Erythroblast (primary cell): Measurements from ENCODE around the gene TBC1D16.

ENCODE experiments used
- GATA1 ChIP-seq: IDR thresholded peaks from 2 replicates; pipeline ENCODE4 v1.6.1; 2011; ENCODE audit warnings: low read depth, mild to moderate bottlenecking, control low read depth, low read length, moderate library complexity
- POLR2A ChIP-seq: IDR thresholded peaks from 2 replicates; pipeline ENCODE4 v1.6.1; 2011; ENCODE audit warnings: mild to moderate bottlenecking, low read length

DNA sequence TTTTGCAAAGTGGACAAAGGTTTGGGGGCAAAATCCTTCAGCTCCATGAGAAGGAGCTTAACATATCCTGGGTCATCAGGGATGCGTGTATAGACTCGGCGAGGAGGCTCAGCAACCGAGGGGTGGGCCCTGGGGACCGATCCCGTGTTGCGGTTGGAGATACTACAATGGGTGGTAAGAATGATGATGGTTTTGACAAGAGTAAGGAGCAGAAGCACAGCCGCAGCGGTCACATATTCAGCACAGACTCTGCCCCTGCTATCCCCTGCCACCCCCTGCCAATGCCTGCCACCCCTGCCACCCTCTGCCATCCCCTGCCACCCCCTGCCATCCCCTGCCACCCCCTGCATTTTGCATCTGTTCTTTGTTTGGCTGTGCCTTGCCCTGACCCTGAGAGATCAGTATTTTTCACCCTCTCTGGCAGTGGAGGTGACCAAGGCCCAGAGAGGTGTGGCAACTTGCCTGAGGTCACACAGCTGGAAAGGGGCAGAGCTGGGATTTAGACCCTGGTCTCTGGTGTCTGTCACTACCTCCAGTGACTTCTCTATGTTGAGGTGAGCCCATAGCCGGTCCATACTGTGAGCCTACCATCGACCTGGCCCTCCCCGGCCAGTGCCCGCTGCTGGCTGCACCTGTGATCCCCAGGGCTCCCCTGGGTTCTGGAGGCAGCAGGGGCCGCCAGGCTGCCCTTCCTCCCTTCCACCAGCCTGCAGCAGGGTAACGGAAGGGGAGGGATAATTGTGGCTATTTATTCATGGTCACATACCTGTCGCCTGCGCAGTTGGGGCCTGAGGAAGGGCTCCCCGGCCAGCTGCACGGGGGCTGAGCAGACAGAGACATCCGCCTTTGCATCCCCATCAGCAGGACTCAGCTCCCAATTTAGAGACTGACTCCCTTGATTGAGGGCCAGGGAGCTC is 121.5 kb downstream of the TBC1D16 start:
- no peak for TF ChIP-seq POLR2A
- no peak for TF ChIP-seq GATA1
